Effector memory CD8-positive, alpha-beta T cell (primary cell): ENCODE data around the gene RUNX1.

ENCODE experiments used
- ATAC-seq: fragments of 150-1000 bp; cut with Tn5 transposase; replicated peaks from 2 replicates; pipeline ENCODE4 v1.10.0; 2021; ENCODE audit warnings: mild to moderate bottlenecking, moderate library complexity
- DNase-seq, 3 experiments: peaks; one replicate each; pipeline ENCODE4 v3.0.0; 2021
- H3K27ac Mint-ChIP-seq, 2 donors: one replicate each; pipeline ENCODE4 v1.8.0; 2022; ENCODE audit warnings: mild to moderate bottlenecking in 2 of 2, mixed read lengths in 2 of 2, moderate library complexity in 2 of 2
- H3K27me3 Mint-ChIP-seq, 2 donors: one replicate each; pipeline ENCODE4 v1.8.0; 2022; ENCODE audit warnings: mixed read lengths in 2 of 2
- H3K36me3 Mint-ChIP-seq: one replicate; pipeline ENCODE4 v1.8.0; 2022; ENCODE audit warnings: mild to moderate bottlenecking, moderate library complexity, mixed read lengths; ENCODE audit not compliant: insufficient read depth
- H3K4me1 Mint-ChIP-seq, 2 donors: one replicate each; pipeline ENCODE4 v1.8.0; 2022; ENCODE audit warnings: low read depth in 2 of 2, mixed read lengths in 2 of 2
- H3K4me3 Mint-ChIP-seq, 2 donors: one replicate each; pipeline ENCODE4 v1.8.0; 2022; ENCODE audit warnings: mild to moderate bottlenecking in 2 of 2, mixed read lengths in 2 of 2, moderate library complexity in 2 of 2
- H3K9me3 Mint-ChIP-seq, 2 donors: one replicate each; pipeline ENCODE4 v1.8.0; 2022; ENCODE audit warnings: mixed read lengths in 2 of 2

The RUNX1 gene

GRCh38 chr21:35077466-35077865, 28.4 kb upstream of the RUNX1 start:
- no peak for DNase-seq
- Mint-ChIP-seq H3K4me3 (no peak overlapping the region), H3K27ac (no peak overlapping the region), H3K4me1 (no peaks in the 10 kb centered on the region), H3K9me3 (peaks cover 0 to 8% of the 10 kb centered on the region in 2 donors), H3K27me3 (peaks cover 0 to 7% of the 10 kb centered on the region in 2 donors), H3K36me3 (no peaks in the 10 kb centered on the region)
- ATAC-seq = no peak

- Mint-ChIP-seq H3K4me1 (no peaks in the 10 kb centered on the region), H3K9me3 (peaks cover 0 to 8% of the 10 kb centered on the region in 2 donors), H3K27ac (no peak overlapping the region), H3K27me3 (peaks cover 0 to 7% of the 10 kb centered on the region in 2 donors), H3K36me3 (no peaks in the 10 kb centered on the region), H3K4me3 (no peak overlapping the region)
- ATAC-seq (no peak), DNase-seq (no peak)
Measured at GRCh38 chr21:35075546-35075945, 26.4 kb upstream of the RUNX1 start.

GRCh38 chr21:35072960-35073359, 23.9 kb upstream of the RUNX1 start:
- no peak overlapping the region for H3K27ac Mint-ChIP-seq

GRCh38 chr21:35072557-35072956, 23.5 kb upstream of the RUNX1 start:
- H3K27me3 Mint-ChIP-seq = peaks cover 0 to 7% of the 10 kb centered on the region in 2 donors
- DNase-seq (no peak), ATAC-seq (no peak)
- no peaks in the 10 kb centered on the region for H3K4me1 Mint-ChIP-seq
- no peak overlapping the region for H3K27ac Mint-ChIP-seq
- H3K36me3 Mint-ChIP-seq = no peaks in the 10 kb centered on the region
- no peak overlapping the region for H3K4me3 Mint-ChIP-seq
- peaks cover 0 to 8% of the 10 kb centered on the region in 2 donors for H3K9me3 Mint-ChIP-seq

More at GRCh38 chr21:35072960-35073359, 23.9 kb upstream of the RUNX1 start:
- ATAC-seq = no peak
- H3K4me1 Mint-ChIP-seq = no peaks in the 10 kb centered on the region
- H3K9me3 Mint-ChIP-seq = peaks cover 0 to 8% of the 10 kb centered on the region in 2 donors
- H3K4me3 Mint-ChIP-seq = no peak overlapping the region
- no peak for DNase-seq
- no peaks in the 10 kb centered on the region for H3K36me3 Mint-ChIP-seq
- peaks cover 0 to 7% of the 10 kb centered on the region in 2 donors for H3K27me3 Mint-ChIP-seq

- H3K27me3 Mint-ChIP-seq = peaks cover 0 to 7% of the 10 kb centered on the region in 2 donors
- H3K9me3 Mint-ChIP-seq = peaks cover 0 to 8% of the 10 kb centered on the region in 2 donors
- no peaks in the 10 kb centered on the region for H3K4me1 Mint-ChIP-seq
- ATAC-seq = no peak
- no peak overlapping the region for H3K27ac Mint-ChIP-seq
- H3K36me3 Mint-ChIP-seq = no peaks in the 10 kb centered on the region
- DNase-seq = no peak
- H3K4me3 Mint-ChIP-seq = no peak overlapping the region
Measured at GRCh38 chr21:35071347-35071746, 22.2 kb upstream of the RUNX1 start.

GRCh38 chr21:35070436-35070835, 21.3 kb upstream of the RUNX1 start:
- Mint-ChIP-seq H3K27me3 (peaks cover 0 to 7% of the 10 kb centered on the region in 2 donors), H3K27ac (no peak overlapping the region), H3K9me3 (peaks cover 0 to 8% of the 10 kb centered on the region in 2 donors), H3K4me3 (no peak overlapping the region), H3K36me3 (no peaks in the 10 kb centered on the region), H3K4me1 (no peaks in the 10 kb centered on the region)
- no peak for DNase-seq
- ATAC-seq = no peak

GRCh38 chr21:35066824-35067223, 17.7 kb upstream of the RUNX1 start:
- peaks cover under 1 to 4% of the 10 kb centered on the region in 2 donors for H3K27me3 Mint-ChIP-seq
- H3K4me3 Mint-ChIP-seq = no peak overlapping the region
- no peak for DNase-seq
- H3K4me1 Mint-ChIP-seq = peaks cover 0 to 4% of the 10 kb centered on the region in 2 donors
- no peak for ATAC-seq
- H3K27ac Mint-ChIP-seq = no peak overlapping the region
- H3K9me3 Mint-ChIP-seq = no peaks in the 10 kb centered on the region
- H3K36me3 Mint-ChIP-seq = no peaks in the 10 kb centered on the region

GRCh38 chr21:35063428-35064172, 14.5 kb upstream of the RUNX1 start:
- H3K27ac Mint-ChIP-seq = no peak overlapping the region
- no peak for DNase-seq
- no peak for ATAC-seq
- peaks cover 4 to 18% of the 10 kb centered on the region in 2 donors for H3K4me1 Mint-ChIP-seq
- H3K4me3 Mint-ChIP-seq = no peak overlapping the region
- H3K36me3 Mint-ChIP-seq = no peaks in the 10 kb centered on the region
- H3K9me3 Mint-ChIP-seq = no peaks in the 10 kb centered on the region
- peaks cover 4 to 9% of the 10 kb centered on the region in 2 donors for H3K27me3 Mint-ChIP-seq

GRCh38 chr21:35062016-35062415, 12.9 kb upstream of the RUNX1 start:
- no peaks in the 10 kb centered on the region for H3K36me3 Mint-ChIP-seq
- peaks cover 4 to 9% of the 10 kb centered on the region in 2 donors for H3K27me3 Mint-ChIP-seq

GRCh38 chr21:35059742-35060141, 10.6 kb upstream of the RUNX1 start:
- Mint-ChIP-seq H3K27me3 (peaks cover 4 to 9% of the 10 kb centered on the region in 2 donors), H3K4me1 (peaks cover 15 to 34% of the 10 kb centered on the region in 2 donors), H3K36me3 (no peaks in the 10 kb centered on the region), H3K4me3 (no peak overlapping the region), H3K9me3 (no peaks in the 10 kb centered on the region), H3K27ac (no peak overlapping the region)
- ATAC-seq (no peak), DNase-seq (no peak)

More at GRCh38 chr21:35062016-35062415, 12.9 kb upstream of the RUNX1 start:
- Mint-ChIP-seq H3K27ac (no peak overlapping the region), H3K9me3 (no peaks in the 10 kb centered on the region), H3K4me1 (peaks cover 14 to 33% of the 10 kb centered on the region in 2 donors), H3K4me3 (no peak overlapping the region)
- DNase-seq (no peak), ATAC-seq (no peak)

- no peak overlapping the region for H3K27ac Mint-ChIP-seq
- peaks cover 0 to 9% of the 10 kb centered on the region in 2 donors for H3K27me3 Mint-ChIP-seq
- H3K9me3 Mint-ChIP-seq = no peaks in the 10 kb centered on the region
- no peak overlapping the region for H3K4me3 Mint-ChIP-seq
- DNase-seq = no peak
- ATAC-seq = no peak
- peaks cover 15 to 32% of the 10 kb centered on the region in 2 donors for H3K4me1 Mint-ChIP-seq
- H3K36me3 Mint-ChIP-seq = no peaks in the 10 kb centered on the region
Measured at GRCh38 chr21:35058058-35058457, 9.0 kb upstream of the RUNX1 start.

- H3K27me3 Mint-ChIP-seq = peaks cover 0 to 9% of the 10 kb centered on the region in 2 donors
- ATAC-seq (no peak), DNase-seq (no peak)
- H3K9me3 Mint-ChIP-seq = no peaks in the 10 kb centered on the region
- H3K4me1 Mint-ChIP-seq = peaks cover 18 to 38% of the 10 kb centered on the region in 2 donors
- H3K36me3 Mint-ChIP-seq = no peaks in the 10 kb centered on the region
- no peak overlapping the region for H3K4me3 Mint-ChIP-seq
- no peak overlapping the region for H3K27ac Mint-ChIP-seq
Measured at GRCh38 chr21:35057428-35057827, 8.3 kb upstream of the RUNX1 start.

GRCh38 chr21:35053356-35054096, 4.4 kb upstream of the RUNX1 start:
- Mint-ChIP-seq H3K27me3 (no peaks in the 10 kb centered on the region), H3K4me1 (peaks cover 37 to 55% of the 10 kb centered on the region in 2 donors), H3K9me3 (no peaks in the 10 kb centered on the region), H3K36me3 (peaks cover 16% of the 10 kb centered on the region), H3K4me3 (no peak overlapping the region), H3K27ac (no peak overlapping the region)
- ATAC-seq (no peak), DNase-seq (no peak)

GRCh38 chr21:35052801-35053200, 3.7 kb upstream of the RUNX1 start:
- Mint-ChIP-seq H3K9me3 (no peaks in the 10 kb centered on the region), H3K36me3 (peaks cover 23% of the 10 kb centered on the region), H3K4me1 (peaks cover 41 to 50% of the 10 kb centered on the region in 2 donors), H3K27me3 (no peaks in the 10 kb centered on the region), H3K4me3 (no peak overlapping the region), H3K27ac (peak overlapping the region; percentile 17 to 98)
- ATAC-seq (no peak), DNase-seq (no peak)
